Mammary epithelial cell (primary cell): ENCODE measurements around the gene WBP2.

Source experiments
- CTCF ChIP-seq, 2 donors: IDR thresholded peaks in 1 of 2; conservative IDR thresholded peaks in 1 of 2; 2 replicates each; pipeline ENCODE4 v1.5.1; 2011 to 2012; ENCODE audit warnings: inconsistent platforms in 2 of 2, low read length in 2 of 2, mild to moderate bottlenecking in 2 of 2, control low read depth in 1 of 2, low read depth in 1 of 2; ENCODE audit not compliant: insufficient read depth in 1 of 2; ENCODE audit errors: extremely low read depth in 1 of 2
- EZH2 ChIP-seq: IDR thresholded peaks from 2 replicates; pipeline ENCODE4 v1.6.1; 2012; ENCODE audit warnings: low read length, inconsistent platforms, borderline replicate concordance

GRCh38 chr17:75894049-75894733 lies 39.1 kb upstream of the WBP2 start:
- no peak for TF ChIP-seq CTCF (conservative IDR thresholded peaks at IDR 0.05 in 1 of 2, IDR thresholded peaks at IDR 0.05 in 1 of 2; ENCODE audit: extremely low read depth in 1 of 2, insufficient read depth in 1 of 2, low read depth in 1 of 2, low read length in 2 of 2)
- TF ChIP-seq EZH2: no peak
